ENCODE results near the gene DYNLT1. TPM values are rescaled to one million over a fixed set of nuclear protein-coding genes. Genes with fewer than 3 reads are reported as not detected.
A peak's percentile ranks its signal among the peaks of the same experiment; 100 is the strongest.

The DYNLT1 gene
- polyA plus RNA-seq, 1 donor from 2014 or later, result 320 TPM

DNA sequence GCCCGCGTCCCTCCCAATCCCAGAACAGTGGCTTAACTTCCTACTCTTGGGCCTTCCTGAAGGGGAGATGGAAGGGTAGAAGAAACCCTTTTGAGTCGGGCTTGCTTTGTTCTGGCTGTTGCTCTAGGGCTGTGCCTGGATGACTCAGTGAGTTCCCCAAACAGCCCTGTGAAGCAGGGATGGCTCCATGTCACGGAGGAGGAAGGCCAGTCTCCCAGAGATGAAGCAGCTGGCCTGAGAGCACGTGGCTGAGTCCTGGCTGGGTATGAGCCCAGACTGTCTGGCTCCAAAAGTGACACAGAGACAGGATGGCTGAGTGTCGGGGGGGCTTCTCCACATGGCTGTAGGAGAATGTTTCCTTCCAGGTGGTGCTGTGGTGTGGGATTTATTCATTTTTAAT is 10.0 kb upstream of the DYNLT1 start:
- no peaks in the 10 kb centered on the region for H4K20me1 ChIP-seq (ENCODE audit: insufficient read depth)
- no peaks in the 10 kb centered on the region for H3K79me2 ChIP-seq (replicated peaks; ENCODE audit: insufficient read depth, low read length)
- no peak for TF ChIP-seq EZH2 (IDR thresholded peaks at IDR 0.05; ENCODE audit: borderline replicate concordance, insufficient read depth, low read length, poor library complexity, severe bottlenecking)
- TF ChIP-seq, protein P1, sequence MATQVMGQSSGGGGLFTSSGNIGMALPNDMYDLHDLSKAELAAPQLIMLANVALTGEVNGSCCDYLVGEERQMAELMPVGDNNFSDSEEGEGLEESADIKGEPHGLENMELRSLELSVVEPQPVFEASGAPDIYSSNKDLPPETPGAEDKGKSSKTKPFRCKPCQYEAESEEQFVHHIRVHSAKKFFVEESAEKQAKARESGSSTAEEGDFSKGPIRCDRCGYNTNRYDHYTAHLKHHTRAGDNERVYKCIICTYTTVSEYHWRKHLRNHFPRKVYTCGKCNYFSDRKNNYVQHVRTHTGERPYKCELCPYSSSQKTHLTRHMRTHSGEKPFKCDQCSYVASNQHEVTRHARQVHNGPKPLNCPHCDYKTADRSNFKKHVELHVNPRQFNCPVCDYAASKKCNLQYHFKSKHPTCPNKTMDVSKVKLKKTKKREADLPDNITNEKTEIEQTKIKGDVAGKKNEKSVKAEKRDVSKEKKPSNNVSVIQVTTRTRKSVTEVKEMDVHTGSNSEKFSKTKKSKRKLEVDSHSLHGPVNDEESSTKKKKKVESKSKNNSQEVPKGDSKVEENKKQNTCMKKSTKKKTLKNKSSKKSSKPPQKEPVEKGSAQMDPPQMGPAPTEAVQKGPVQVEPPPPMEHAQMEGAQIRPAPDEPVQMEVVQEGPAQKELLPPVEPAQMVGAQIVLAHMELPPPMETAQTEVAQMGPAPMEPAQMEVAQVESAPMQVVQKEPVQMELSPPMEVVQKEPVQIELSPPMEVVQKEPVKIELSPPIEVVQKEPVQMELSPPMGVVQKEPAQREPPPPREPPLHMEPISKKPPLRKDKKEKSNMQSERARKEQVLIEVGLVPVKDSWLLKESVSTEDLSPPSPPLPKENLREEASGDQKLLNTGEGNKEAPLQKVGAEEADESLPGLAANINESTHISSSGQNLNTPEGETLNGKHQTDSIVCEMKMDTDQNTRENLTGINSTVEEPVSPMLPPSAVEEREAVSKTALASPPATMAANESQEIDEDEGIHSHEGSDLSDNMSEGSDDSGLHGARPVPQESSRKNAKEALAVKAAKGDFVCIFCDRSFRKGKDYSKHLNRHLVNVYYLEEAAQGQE (IDR thresholded peaks at IDR 0.05; ENCODE audit: borderline replicate concordance), result no peak
- no peak for TF ChIP-seq MXI1 (conservative IDR thresholded peaks at IDR 0.05; ENCODE audit: poor library complexity, severe bottlenecking)
- TF ChIP-seq EP300 (conservative IDR thresholded peaks at IDR 0.05; ENCODE audit: poor library complexity, severe bottlenecking), result no peak
- TF ChIP-seq TAF1 (IDR thresholded peaks at IDR 0.05; ENCODE audit: low read depth), result no peak
- no peak for TF ChIP-seq POLR2AphosphoS5 (IDR thresholded peaks at IDR 0.05)
- no peak for TF ChIP-seq SMC3 (conservative IDR thresholded peaks at IDR 0.05; ENCODE audit: poor library complexity)
- TF ChIP-seq RAD21 (conservative IDR thresholded peaks at IDR 0.05), result no peak
- TF ChIP-seq, protein P2, sequence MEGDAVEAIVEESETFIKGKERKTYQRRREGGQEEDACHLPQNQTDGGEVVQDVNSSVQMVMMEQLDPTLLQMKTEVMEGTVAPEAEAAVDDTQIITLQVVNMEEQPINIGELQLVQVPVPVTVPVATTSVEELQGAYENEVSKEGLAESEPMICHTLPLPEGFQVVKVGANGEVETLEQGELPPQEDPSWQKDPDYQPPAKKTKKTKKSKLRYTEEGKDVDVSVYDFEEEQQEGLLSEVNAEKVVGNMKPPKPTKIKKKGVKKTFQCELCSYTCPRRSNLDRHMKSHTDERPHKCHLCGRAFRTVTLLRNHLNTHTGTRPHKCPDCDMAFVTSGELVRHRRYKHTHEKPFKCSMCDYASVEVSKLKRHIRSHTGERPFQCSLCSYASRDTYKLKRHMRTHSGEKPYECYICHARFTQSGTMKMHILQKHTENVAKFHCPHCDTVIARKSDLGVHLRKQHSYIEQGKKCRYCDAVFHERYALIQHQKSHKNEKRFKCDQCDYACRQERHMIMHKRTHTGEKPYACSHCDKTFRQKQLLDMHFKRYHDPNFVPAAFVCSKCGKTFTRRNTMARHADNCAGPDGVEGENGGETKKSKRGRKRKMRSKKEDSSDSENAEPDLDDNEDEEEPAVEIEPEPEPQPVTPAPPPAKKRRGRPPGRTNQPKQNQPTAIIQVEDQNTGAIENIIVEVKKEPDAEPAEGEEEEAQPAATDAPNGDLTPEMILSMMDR (IDR thresholded peaks at IDR 0.05; ENCODE audit: poor library complexity, severe bottlenecking), result no peak
- no peak overlapping the region for H3K4me2 ChIP-seq (ENCODE audit: low read length)
- H2AFZ ChIP-seq (ENCODE audit: low read depth, low read length), result no peak overlapping the region
- H3K36me3 ChIP-seq (ENCODE audit: insufficient read depth, low read length), result no peaks in the 10 kb centered on the region
- no peaks in the 10 kb centered on the region for H3F3A ChIP-seq (ENCODE audit: insufficient read depth, low read length, poor library complexity, severe bottlenecking)
- H3K9ac ChIP-seq (ENCODE audit: low read length), result no peak overlapping the region
- H3K27ac ChIP-seq (ENCODE audit: low read length), result no peak overlapping the region
- no peak overlapping the region for H3K4me3 ChIP-seq (ENCODE audit: low read length)
- H3K9me2 ChIP-seq (ENCODE audit: insufficient read depth, low read length), result no peaks in the 10 kb centered on the region
- H3K9me3 ChIP-seq (ENCODE audit: low read length), result no peaks in the 10 kb centered on the region
- H3K27me3 ChIP-seq (ENCODE audit: insufficient read depth, low read depth, low read length), result no peaks in the 10 kb centered on the region

DNA sequence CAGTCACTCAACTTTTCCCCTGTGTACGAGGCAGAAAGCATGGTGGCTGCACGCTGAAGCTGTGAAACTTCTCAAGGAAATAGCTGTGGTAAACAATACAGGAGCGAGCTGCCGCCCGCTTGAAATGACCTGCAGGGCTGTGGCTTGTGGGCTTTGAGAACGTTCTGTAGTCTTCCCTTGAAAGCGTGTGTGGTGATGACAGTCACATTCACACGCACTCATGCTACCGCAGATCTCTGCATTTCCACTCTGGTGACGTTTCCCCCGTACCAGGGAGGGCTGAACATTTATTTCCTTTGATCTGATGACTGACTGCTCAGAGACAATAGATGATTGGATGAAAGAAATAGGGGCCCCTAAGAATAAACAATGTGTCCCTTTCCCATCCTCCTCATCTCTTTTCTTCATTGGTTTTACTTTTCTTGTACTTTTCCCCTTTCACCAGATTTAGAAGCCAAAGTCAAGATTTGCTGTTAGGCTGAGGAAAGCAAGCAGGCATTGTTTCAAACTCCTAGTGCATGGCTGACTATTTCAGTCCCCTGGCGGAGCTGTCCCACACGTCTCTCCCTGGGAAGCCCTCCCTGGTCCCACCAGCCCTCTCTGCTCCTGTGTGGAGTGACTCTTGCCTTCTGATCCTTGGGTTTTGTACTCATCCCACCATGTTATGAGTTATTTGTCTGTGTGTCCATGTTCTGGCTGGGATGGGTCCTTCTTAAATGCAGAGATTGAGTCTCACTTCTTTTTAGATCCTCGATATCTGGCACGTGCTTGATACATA is 9.2 kb upstream of the DYNLT1 start:
- no peaks in the 10 kb centered on the region for H3K79me2 ChIP-seq (replicated peaks; ENCODE audit: insufficient read depth, low read length)
- H3K9ac ChIP-seq (ENCODE audit: low read length), result no peak overlapping the region
- peak overlapping the region; percentile 14 for H2AFZ ChIP-seq (ENCODE audit: low read depth, low read length)
- no peaks in the 10 kb centered on the region for H3K9me3 ChIP-seq (ENCODE audit: low read length)
- no peaks in the 10 kb centered on the region for H3K36me3 ChIP-seq (ENCODE audit: insufficient read depth, low read length)
- H3K27ac ChIP-seq (ENCODE audit: low read length), result peak overlapping the region; percentile 64
- no peak for TF ChIP-seq TAF1 (IDR thresholded peaks at IDR 0.05; ENCODE audit: low read depth)
- TF ChIP-seq EP300 (conservative IDR thresholded peaks at IDR 0.05; ENCODE audit: poor library complexity, severe bottlenecking), result no peak
- TF ChIP-seq EZH2 (IDR thresholded peaks at IDR 0.05; ENCODE audit: borderline replicate concordance, insufficient read depth, low read length, poor library complexity, severe bottlenecking), result no peak
- no peak for TF ChIP-seq MXI1 (conservative IDR thresholded peaks at IDR 0.05; ENCODE audit: poor library complexity, severe bottlenecking)
- no peak for TF ChIP-seq SMC3 (conservative IDR thresholded peaks at IDR 0.05; ENCODE audit: poor library complexity)
- TF ChIP-seq, protein P1 (IDR thresholded peaks at IDR 0.05; ENCODE audit: borderline replicate concordance), result no peak
- TF ChIP-seq, protein P2 (IDR thresholded peaks at IDR 0.05; ENCODE audit: poor library complexity, severe bottlenecking), result no peak
- no peaks in the 10 kb centered on the region for H4K20me1 ChIP-seq (ENCODE audit: insufficient read depth)
- no peaks in the 10 kb centered on the region for H3F3A ChIP-seq (ENCODE audit: insufficient read depth, low read length, poor library complexity, severe bottlenecking)
- no peaks in the 10 kb centered on the region for H3K27me3 ChIP-seq (ENCODE audit: insufficient read depth, low read depth, low read length)
- no peak overlapping the region for H3K4me3 ChIP-seq (ENCODE audit: low read length)
- no peaks in the 10 kb centered on the region for H3K9me2 ChIP-seq (ENCODE audit: insufficient read depth, low read length)
- no peak overlapping the region for H3K4me2 ChIP-seq (ENCODE audit: low read length)

Data from neural cell (in vitro differentiated cells).